A549 (cell line): ENCODE measurements around the gene ARHGAP32.

Source experiments
- CHD4 ChIP-seq: fragments of 200-600 bp; sonication (generic); IDR thresholded peaks from 2 replicates; pipeline ENCODE4 v1.6.1; 2016; ENCODE audit warnings: antibody characterized with exemption, mild to moderate bottlenecking, borderline replicate concordance
- JUN ChIP-seq, 2 experiments: fragments of >200 bp; sonication (Bioruptor Twin); formaldehyde crosslinking; IDR thresholded peaks; 2 replicates in 1 of 2; 3 replicates in 1 of 2; pipeline ENCODE4 v1.6.1; 2016 to 2017
- MAZ ChIP-seq: fragments of 150-350 bp; IDR thresholded peaks from 2 replicates; pipeline ENCODE4 v1.6.1; 2014; ENCODE audit warnings: antibody characterized with exemption, low read depth, low read length, borderline replicate concordance
- POLR2A ChIP-seq: IDR thresholded peaks from 2 replicates; pipeline ENCODE4 v1.6.1; 2012; ENCODE audit warnings: mild to moderate bottlenecking, low read length
- RAD21 ChIP-seq, 2 experiments: fragments of >200 bp in 1 of 2; sonication (Bioruptor Twin) in 1 of 2; formaldehyde crosslinking in 1 of 2; IDR thresholded peaks in 1 of 2; conservative IDR thresholded peaks in 1 of 2; 2 replicates in 1 of 2; 3 replicates in 1 of 2; pipeline ENCODE4 v1.6.1; 2012 to 2018; ENCODE audit warnings: inconsistent platforms in 1 of 2
- RNF2 ChIP-seq: fragments of 200-600 bp; sonication (generic); IDR thresholded peaks from 2 replicates; pipeline ENCODE4 v1.6.1; 2016; ENCODE audit warnings: low read depth, mild to moderate bottlenecking, antibody characterized with exemption, moderate library complexity, borderline replicate concordance
- TF ChIP-seq, protein P1 (sequence below): fragments of >200 bp; sonication (Bioruptor Twin); formaldehyde crosslinking; IDR thresholded peaks from 3 replicates; pipeline ENCODE4 v1.5.1; 2016

DNA sequence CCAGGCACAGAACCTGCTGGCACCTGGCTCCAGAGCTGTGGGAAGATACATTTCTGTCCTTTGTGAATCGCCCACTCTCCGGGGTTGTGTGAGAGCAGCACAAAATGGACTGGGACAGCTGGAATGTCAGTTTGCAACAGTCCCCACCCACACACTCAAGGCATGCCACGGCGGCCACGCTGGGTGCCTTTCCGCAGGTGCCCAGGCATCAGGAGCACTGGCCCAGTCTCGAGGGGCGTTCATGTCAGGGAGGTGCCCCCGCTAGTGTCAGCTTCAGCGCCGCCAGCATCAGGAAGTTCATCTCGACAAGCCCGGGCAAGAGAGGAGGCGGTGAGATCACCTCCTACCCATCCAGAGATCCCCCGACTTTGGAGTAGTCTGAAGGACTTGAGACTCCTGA, 251.5 kb downstream of the ARHGAP32 start:
- TF ChIP-seq, protein P1, sequence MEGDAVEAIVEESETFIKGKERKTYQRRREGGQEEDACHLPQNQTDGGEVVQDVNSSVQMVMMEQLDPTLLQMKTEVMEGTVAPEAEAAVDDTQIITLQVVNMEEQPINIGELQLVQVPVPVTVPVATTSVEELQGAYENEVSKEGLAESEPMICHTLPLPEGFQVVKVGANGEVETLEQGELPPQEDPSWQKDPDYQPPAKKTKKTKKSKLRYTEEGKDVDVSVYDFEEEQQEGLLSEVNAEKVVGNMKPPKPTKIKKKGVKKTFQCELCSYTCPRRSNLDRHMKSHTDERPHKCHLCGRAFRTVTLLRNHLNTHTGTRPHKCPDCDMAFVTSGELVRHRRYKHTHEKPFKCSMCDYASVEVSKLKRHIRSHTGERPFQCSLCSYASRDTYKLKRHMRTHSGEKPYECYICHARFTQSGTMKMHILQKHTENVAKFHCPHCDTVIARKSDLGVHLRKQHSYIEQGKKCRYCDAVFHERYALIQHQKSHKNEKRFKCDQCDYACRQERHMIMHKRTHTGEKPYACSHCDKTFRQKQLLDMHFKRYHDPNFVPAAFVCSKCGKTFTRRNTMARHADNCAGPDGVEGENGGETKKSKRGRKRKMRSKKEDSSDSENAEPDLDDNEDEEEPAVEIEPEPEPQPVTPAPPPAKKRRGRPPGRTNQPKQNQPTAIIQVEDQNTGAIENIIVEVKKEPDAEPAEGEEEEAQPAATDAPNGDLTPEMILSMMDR: no peak
- TF ChIP-seq MAZ (no peak), JUN (IDR thresholded peaks at IDR 0.05) (no peak), POLR2A (no peak), RAD21 (conservative IDR thresholded peaks at IDR 0.05 in 1 of 2, IDR thresholded peaks at IDR 0.05 in 1 of 2) (no peak), RNF2 (no peak), CHD4 (no peak)
